ENCODE measurements around the gene ATXN7L3. TPM values are rescaled to one million over a fixed set of nuclear protein-coding genes. Genes with fewer than 3 reads are reported as not detected.

The ATXN7L3 gene
- total RNA-seq, 2 donors from 2014 or later = 81.1 to 94.4 TPM

Other genes with a start within 250 kb of the ATXN7L3 start
- not detected for gene PYY, start 245.9 kb downstream of the ATXN7L3 start, total RNA-seq
- gene NAGS, start 195.3 kb downstream of the ATXN7L3 start, total RNA-seq = 1 to 10 TPM in 1 of 2 donors, under 1 TPM in 1; 0.18 to 3.0 TPM
- 10 to 100 TPM; 32.8 to 43.6 TPM for gene TMEM101, start 184.9 kb downstream of the ATXN7L3 start, total RNA-seq
- 10 to 100 TPM; 71.4 to 73.5 TPM for gene LSM12, start 133.2 kb downstream of the ATXN7L3 start, total RNA-seq
- 10 to 100 TPM; 17.7 to 20.3 TPM for gene G6PC3, start 129.1 kb downstream of the ATXN7L3 start, total RNA-seq
- gene HDAC5, start 76.2 kb downstream of the ATXN7L3 start, total RNA-seq = 10 to 100 TPM; 17.3 to 27.8 TPM
- 10 to 100 TPM; 23.7 to 25.0 TPM for gene HROB, start 58.0 kb downstream of the ATXN7L3 start, total RNA-seq
- gene ASB16, start 29.2 kb downstream of the ATXN7L3 start, total RNA-seq = under 1 TPM; 0.39 to 0.52 TPM
- 10 to 100 TPM; 27.4 to 50.4 TPM for gene TMUB2, start 12.9 kb downstream of the ATXN7L3 start, total RNA-seq
- gene UBTF, start 19.8 kb upstream of the ATXN7L3 start, total RNA-seq = 100 to 1,000 TPM; 112 to 134 TPM
- gene SLC4A1, start 68.3 kb upstream of the ATXN7L3 start, total RNA-seq = not detected
- gene RUNDC3A, start 108.7 kb upstream of the ATXN7L3 start, total RNA-seq = 1 to 10 TPM; 1.0 to 1.9 TPM
- gene SLC25A39, start 124.9 kb upstream of the ATXN7L3 start, total RNA-seq = 100 to 1,000 TPM in 1 of 2 donors, 10 to 100 TPM in 1; 92.4 to 131 TPM
- 10 to 100 TPM; 65.0 to 73.0 TPM for gene GRN, start 145.4 kb upstream of the ATXN7L3 start, total RNA-seq
- gene FAM171A2, start 164.0 kb upstream of the ATXN7L3 start, total RNA-seq = under 1 TPM; 0.35 to 0.43 TPM
- 1 to 10 TPM; 2.6 to 3.2 TPM for gene ITGA2B, start 189.8 kb upstream of the ATXN7L3 start, total RNA-seq

All from activated naive CD4-positive, alpha-beta T cell treated with anti-CD3 and anti-CD28 coated beads, Interleukin-2, amount 50 U/mL, for 72 hours (primary cell).